HEK293T (cell line): ENCODE data around the gene C4BPB.

Source experiments
- BHLHE40 ChIP-seq: fragments of 450-650 bp; IDR thresholded peaks from 2 replicates; pipeline ENCODE4 v1.6.1; 2016; ENCODE audit warnings: mild to moderate bottlenecking, moderate library complexity, borderline replicate concordance
- ELF4 ChIP-seq: fragments of 450-650 bp; IDR thresholded peaks from 2 replicates; pipeline ENCODE4 v1.6.1; 2017; ENCODE audit warnings: antibody characterized with exemption
- FOXA1 ChIP-seq: fragments of 450-650 bp; IDR thresholded peaks from 2 replicates; pipeline ENCODE4 v1.6.1; 2016; ENCODE audit warnings: mild to moderate bottlenecking
- FOXK2 ChIP-seq: fragments of 450-650 bp; IDR thresholded peaks from 2 replicates; pipeline ENCODE4 v1.6.1; 2016; ENCODE audit warnings: mild to moderate bottlenecking
- FOXM1 ChIP-seq: fragments of 450-650 bp; IDR thresholded peaks from 2 replicates; pipeline ENCODE4 v1.6.1; 2017; ENCODE audit warnings: mild to moderate bottlenecking, borderline replicate concordance
- SP1 ChIP-seq: fragments of 450-650 bp; IDR thresholded peaks from 2 replicates; pipeline ENCODE4 v1.6.1; 2017
- TF ChIP-seq, protein P1 (sequence below): fragments of 450-650 bp; IDR thresholded peaks from 2 replicates; pipeline ENCODE4 v1.6.1; 2016

DNA sequence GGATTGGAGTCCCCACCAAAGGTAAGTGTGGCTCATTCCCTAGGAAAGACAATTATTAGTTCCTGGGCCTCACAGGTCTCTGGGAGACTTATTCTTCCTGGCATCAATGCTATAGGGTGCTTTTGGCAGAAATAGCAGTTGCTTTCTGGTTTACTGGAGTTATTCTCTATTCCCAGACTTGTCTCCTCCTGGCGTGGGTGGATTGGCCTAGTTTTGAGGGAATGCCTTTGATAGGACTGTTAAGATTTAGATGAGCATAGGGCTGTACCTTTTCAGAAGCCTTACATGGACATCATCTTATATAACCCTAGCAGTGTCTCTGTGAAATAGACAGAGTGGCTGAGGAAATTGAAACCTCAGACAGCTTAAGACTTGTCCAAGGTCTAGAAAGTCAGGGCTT, 26.6 kb upstream of the C4BPB start:
- TF ChIP-seq, protein P1, sequence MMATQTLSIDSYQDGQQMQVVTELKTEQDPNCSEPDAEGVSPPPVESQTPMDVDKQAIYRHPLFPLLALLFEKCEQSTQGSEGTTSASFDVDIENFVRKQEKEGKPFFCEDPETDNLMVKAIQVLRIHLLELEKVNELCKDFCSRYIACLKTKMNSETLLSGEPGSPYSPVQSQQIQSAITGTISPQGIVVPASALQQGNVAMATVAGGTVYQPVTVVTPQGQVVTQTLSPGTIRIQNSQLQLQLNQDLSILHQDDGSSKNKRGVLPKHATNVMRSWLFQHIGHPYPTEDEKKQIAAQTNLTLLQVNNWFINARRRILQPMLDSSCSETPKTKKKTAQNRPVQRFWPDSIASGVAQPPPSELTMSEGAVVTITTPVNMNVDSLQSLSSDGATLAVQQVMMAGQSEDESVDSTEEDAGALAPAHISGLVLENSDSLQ: no peak
- no peak for TF ChIP-seq FOXK2
- TF ChIP-seq BHLHE40: no peak
- TF ChIP-seq ELF4: no peak
- TF ChIP-seq FOXM1: no peak
- no peak for TF ChIP-seq SP1
- TF ChIP-seq FOXA1: no peak
